GM21390 (cell line): Measurements from ENCODE around the gene C14orf132.
"Not testable (repeated sequence)": the region's sequence is repeated elsewhere in the genome, so short reads cannot be mapped to it uniquely, and the experiment has no call there.

ENCODE experiments used
- ATAC-seq: cut with Tn5 transposase; IDR thresholded peaks from one replicate; pipeline ENCODE4 v1.9.1; 2021; ENCODE audit not compliant: unreplicated experiment

Gene C14orf132

GRCh38 chr14:96058576-96059200 lies 19.5 kb downstream of the C14orf132 start:
- ATAC-seq: no peak

- ATAC-seq: no peak
Observed at GRCh38 chr14:96059519-96060135, 20.5 kb downstream of the C14orf132 start.

GRCh38 chr14:96060186-96060933 lies 21.2 kb downstream of the C14orf132 start:
- no peak for ATAC-seq

- ATAC-seq: no peak
Observed at GRCh38 chr14:96062010-96062409, 22.8 kb downstream of the C14orf132 start.

- ATAC-seq: no peak
Observed at GRCh38 chr14:96062506-96062905, 23.3 kb downstream of the C14orf132 start.

- ATAC-seq: no peak
Observed at GRCh38 chr14:96064866-96065265, 25.7 kb downstream of the C14orf132 start.

- no peak for ATAC-seq
Observed at GRCh38 chr14:96065661-96066459, 26.7 kb downstream of the C14orf132 start.

GRCh38 chr14:96066976-96067375 lies 27.8 kb downstream of the C14orf132 start:
- ATAC-seq: no peak

GRCh38 chr14:96067985-96068930 lies 29.1 kb downstream of the C14orf132 start:
- no peak for ATAC-seq

- ATAC-seq: no peak
Observed at GRCh38 chr14:96069421-96069820, 30.3 kb downstream of the C14orf132 start.

GRCh38 chr14:96071561-96071960 lies 32.4 kb downstream of the C14orf132 start:
- no peak for ATAC-seq

GRCh38 chr14:96072076-96072475 lies 32.9 kb downstream of the C14orf132 start:
- no peak for ATAC-seq

GRCh38 chr14:96072746-96073145 lies 33.6 kb downstream of the C14orf132 start:
- no peak for ATAC-seq

GRCh38 chr14:96073260-96074039 lies 34.3 kb downstream of the C14orf132 start:
- ATAC-seq: not testable (repeated sequence)

- no peak for ATAC-seq
Observed at GRCh38 chr14:96077983-96078624, 38.9 kb downstream of the C14orf132 start.

- ATAC-seq: no peak
Observed at GRCh38 chr14:96078625-96079016, 39.5 kb downstream of the C14orf132 start.

- ATAC-seq: no peak
Observed at GRCh38 chr14:96079066-96079465, 39.9 kb downstream of the C14orf132 start.

GRCh38 chr14:96080571-96080970 lies 41.4 kb downstream of the C14orf132 start:
- no peak for ATAC-seq

- ATAC-seq: no peak
Observed at GRCh38 chr14:96081224-96081623, 42.1 kb downstream of the C14orf132 start.
